Neural progenitor cell (in vitro differentiated cells): ENCODE results near the gene FGD6. TPM values are rescaled to one million over a fixed set of nuclear protein-coding genes. Genes with fewer than 3 reads are reported as not detected.
"Not testable (repeated sequence)": the region's sequence is repeated elsewhere in the genome, so short reads cannot be mapped to it uniquely, and the experiment has no call there.

Experiments used
- DNase-seq: peaks from one replicate; pipeline ENCODE4 v3.0.0-alpha.2; 2016; ENCODE audit warnings: low spot score
- H2AFZ ChIP-seq: fragments of 200-600 bp; sonication (generic); replicated peaks from 2 replicates; pipeline ENCODE4 v1.6.1; 2016; ENCODE audit warnings: antibody characterized with exemption
- H3F3A ChIP-seq: fragments of 200-600 bp; sonication (generic); 2 replicates; pipeline ENCODE4 v1.6.1; 2016; ENCODE audit warnings: antibody characterized with exemption, low read depth
- H3K27ac ChIP-seq: fragments of 200-600 bp; sonication (generic); 2 replicates; pipeline ENCODE4 v1.5.1; 2016; ENCODE audit warnings: mild to moderate bottlenecking
- H3K27me3 ChIP-seq: fragments of 200-600 bp; sonication (generic); 2 replicates; pipeline ENCODE4 v1.6.1; 2016; ENCODE audit warnings: mild to moderate bottlenecking, moderate library complexity
- H3K36me3 ChIP-seq: fragments of 200-600 bp; sonication (generic); 2 replicates; pipeline ENCODE4 v1.5.1; 2016
- H3K4me1 ChIP-seq: fragments of 200-600 bp; sonication (generic); 2 replicates; pipeline ENCODE4 v1.6.1; 2016; ENCODE audit warnings: mixed run types
- H3K4me2 ChIP-seq: fragments of 200-600 bp; sonication (generic); 2 replicates; pipeline ENCODE4 v1.6.1; 2016
- H3K4me3 ChIP-seq: fragments of 200-600 bp; sonication (generic); 2 replicates; pipeline ENCODE4 v1.5.1; 2016
- H3K79me2 ChIP-seq: fragments of 200-600 bp; sonication (generic); 2 replicates; pipeline ENCODE4 v1.6.1; 2016; ENCODE audit warnings: low read depth
- H3K9ac ChIP-seq: fragments of 200-600 bp; sonication (generic); 2 replicates; pipeline ENCODE4 v1.6.1; 2016
- H3K9me3 ChIP-seq: fragments of 200-600 bp; sonication (generic); 2 replicates; pipeline ENCODE4 v1.5.1; 2016; ENCODE audit warnings: low read depth
- H4K20me1 ChIP-seq: fragments of 200-600 bp; sonication (generic); 2 replicates; pipeline ENCODE4 v1.6.1; 2016; ENCODE audit warnings: low read depth
- H3K27ac Mint-ChIP-seq: 3 replicates; pipeline ENCODE4 v1.8.0; 2021; ENCODE audit warnings: mixed read lengths
- H3K27me3 Mint-ChIP-seq: 2 replicates; pipeline ENCODE4 v1.8.0; 2022; ENCODE audit warnings: low read depth, mild to moderate bottlenecking, inconsistent platforms, moderate library complexity, mixed read lengths; ENCODE audit not compliant: insufficient read depth
- H3K36me3 Mint-ChIP-seq: 3 replicates; pipeline ENCODE4 v1.8.0; 2021; ENCODE audit warnings: mixed read lengths
- H3K4me1 Mint-ChIP-seq: 3 replicates; pipeline ENCODE4 v1.8.0; 2021; ENCODE audit warnings: mixed read lengths
- H3K4me3 Mint-ChIP-seq: 3 replicates; pipeline ENCODE4 v1.8.0; 2021; ENCODE audit warnings: mild to moderate bottlenecking, moderate library complexity, mixed read lengths
- H3K9me3 Mint-ChIP-seq: 3 replicates; pipeline ENCODE4 v1.8.0; 2020; ENCODE audit warnings: mixed read lengths
- EZH2 ChIP-seq: fragments of 200-600 bp; sonication (generic); IDR thresholded peaks from 2 replicates; pipeline ENCODE4 v1.6.1; 2017; ENCODE audit warnings: antibody characterized with exemption, mild to moderate bottlenecking, moderate library complexity
- EZH2phosphoT487 ChIP-seq: fragments of 200-600 bp; sonication (generic); IDR thresholded peaks from 2 replicates; pipeline ENCODE4 v1.6.1; 2017; ENCODE audit warnings: antibody characterized with exemption
- total RNA-seq: library from RNA; depleted of rRNA; stranded (reverse); fragments of >200 nt; gene quantifications from 2 replicates; pipeline ENCODE4 v1.2.3, GENCODE V29; 2015; ENCODE audit warnings: low replicate concordance
- TF ChIP-seq, protein P1 (sequence below): fragments of 200-600 bp; sonication (generic); IDR thresholded peaks from 2 replicates; pipeline ENCODE4 v1.5.1; 2017; ENCODE audit warnings: antibody characterized with exemption, mild to moderate bottlenecking

FGD6 gene
- total RNA-seq, 1 donor from 2014 or later = 32.0 TPM

DNA sequence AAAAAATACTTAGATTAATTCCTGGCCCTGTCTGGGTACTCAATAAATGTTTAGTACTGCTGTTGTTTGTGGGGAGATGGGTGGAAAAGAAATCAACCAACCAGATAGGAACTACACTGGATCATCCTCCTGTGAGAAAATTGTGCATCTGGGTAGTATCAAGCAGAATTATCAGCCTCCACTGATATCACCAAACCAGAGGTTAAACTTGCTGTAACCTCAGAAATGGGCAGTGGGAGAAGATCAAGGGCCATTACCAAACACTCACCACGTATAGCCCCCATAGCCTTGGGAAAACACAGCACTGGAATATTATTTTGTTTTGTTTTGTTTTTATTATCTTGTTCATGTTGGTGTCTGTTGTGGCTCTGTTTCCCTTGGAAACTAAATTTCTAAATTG lies 20.0 kb upstream of the FGD6 start:
- Histone ChIP-seq H3K27ac (no peak overlapping the region), H3K9ac (no peak overlapping the region), H4K20me1 (peaks cover 10% of the 10 kb centered on the region), H3K36me3 (peaks cover 16% of the 10 kb centered on the region), H3K79me2 (peaks cover 87% of the 10 kb centered on the region), H3K4me1 (no peaks in the 10 kb centered on the region), H3K9me3 (peaks cover 3% of the 10 kb centered on the region), H3K4me3 (no peak overlapping the region), H3K27me3 (no peaks in the 10 kb centered on the region), H2AFZ (no peak overlapping the region), H3F3A (no peaks in the 10 kb centered on the region), H3K4me2 (no peak overlapping the region)
- no peaks in the 10 kb centered on the region for H3K4me1 Mint-ChIP-seq
- H3K9me3 Mint-ChIP-seq = peaks cover 27% of the 10 kb centered on the region
- H3K36me3 Mint-ChIP-seq = peaks cover 41% of the 10 kb centered on the region
- TF ChIP-seq EZH2phosphoT487 (no peak), EZH2 (no peak)
- TF ChIP-seq, protein P1, sequence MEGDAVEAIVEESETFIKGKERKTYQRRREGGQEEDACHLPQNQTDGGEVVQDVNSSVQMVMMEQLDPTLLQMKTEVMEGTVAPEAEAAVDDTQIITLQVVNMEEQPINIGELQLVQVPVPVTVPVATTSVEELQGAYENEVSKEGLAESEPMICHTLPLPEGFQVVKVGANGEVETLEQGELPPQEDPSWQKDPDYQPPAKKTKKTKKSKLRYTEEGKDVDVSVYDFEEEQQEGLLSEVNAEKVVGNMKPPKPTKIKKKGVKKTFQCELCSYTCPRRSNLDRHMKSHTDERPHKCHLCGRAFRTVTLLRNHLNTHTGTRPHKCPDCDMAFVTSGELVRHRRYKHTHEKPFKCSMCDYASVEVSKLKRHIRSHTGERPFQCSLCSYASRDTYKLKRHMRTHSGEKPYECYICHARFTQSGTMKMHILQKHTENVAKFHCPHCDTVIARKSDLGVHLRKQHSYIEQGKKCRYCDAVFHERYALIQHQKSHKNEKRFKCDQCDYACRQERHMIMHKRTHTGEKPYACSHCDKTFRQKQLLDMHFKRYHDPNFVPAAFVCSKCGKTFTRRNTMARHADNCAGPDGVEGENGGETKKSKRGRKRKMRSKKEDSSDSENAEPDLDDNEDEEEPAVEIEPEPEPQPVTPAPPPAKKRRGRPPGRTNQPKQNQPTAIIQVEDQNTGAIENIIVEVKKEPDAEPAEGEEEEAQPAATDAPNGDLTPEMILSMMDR = no peak
- no peak for DNase-seq
- no peak overlapping the region for H3K27ac Mint-ChIP-seq
- H3K27me3 Mint-ChIP-seq = no peaks in the 10 kb centered on the region
- H3K4me3 Mint-ChIP-seq = no peak overlapping the region

DNA sequence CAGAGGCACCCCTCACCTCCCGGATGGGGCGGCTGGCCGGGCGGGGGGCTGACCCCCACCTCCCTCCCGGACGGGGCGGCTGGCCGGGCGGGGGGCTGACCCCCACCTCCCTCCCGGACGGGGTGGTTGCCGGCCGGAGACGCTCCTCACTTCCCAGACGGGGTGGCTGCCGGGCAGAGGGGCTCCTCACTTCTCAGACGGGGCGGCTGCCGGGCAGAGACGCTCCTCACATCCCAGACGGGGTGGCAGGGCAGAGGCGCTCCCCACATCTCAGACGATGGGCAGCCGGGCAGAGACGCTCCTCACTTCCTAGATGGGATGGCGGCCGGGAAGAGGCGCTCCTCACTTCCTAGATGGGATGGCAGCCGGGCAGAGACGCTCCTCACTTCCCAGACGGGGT lies 18.4 kb upstream of the FGD6 start:
- peaks cover 14% of the 10 kb centered on the region for H4K20me1 ChIP-seq
- DNase-seq, H3K27ac Mint-ChIP-seq, H3K4me2 ChIP-seq, H3K27ac ChIP-seq, H3K27me3 Mint-ChIP-seq, H3K27me3 ChIP-seq, H3K9me3 ChIP-seq, H2AFZ ChIP-seq, H3K9ac ChIP-seq, H3K4me3 Mint-ChIP-seq, H3F3A ChIP-seq, H3K4me1 ChIP-seq, H3K4me1 Mint-ChIP-seq, H3K4me3 ChIP-seq: not testable (repeated sequence)
- Mint-ChIP-seq H3K9me3 (peaks cover 27% of the 10 kb centered on the region), H3K36me3 (peaks cover 34% of the 10 kb centered on the region)
- peaks cover 87% of the 10 kb centered on the region for H3K79me2 ChIP-seq
- peaks cover 11% of the 10 kb centered on the region for H3K36me3 ChIP-seq

DNA sequence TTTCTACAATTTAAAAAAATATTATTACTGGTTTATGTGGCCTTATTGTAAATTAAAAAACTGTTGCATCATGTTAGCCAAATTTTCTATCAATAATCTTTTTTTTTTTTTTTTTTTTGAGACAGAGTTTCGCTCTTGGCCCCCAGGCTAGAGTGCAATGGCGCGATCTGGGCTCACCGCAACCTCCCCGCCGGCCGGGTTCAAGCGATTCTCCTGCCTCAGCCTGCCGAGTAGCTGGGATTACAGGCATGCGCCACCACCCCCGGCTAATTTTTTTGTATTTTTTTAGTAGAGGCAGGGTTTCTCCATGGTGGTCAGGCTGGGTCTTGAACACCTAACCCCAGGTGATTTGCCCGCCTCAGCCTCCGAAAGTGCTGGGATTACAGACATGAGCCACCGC lies 16.9 kb upstream of the FGD6 start:
- not testable (repeated sequence) for H3K9me3 ChIP-seq, DNase-seq, H3K4me1 Mint-ChIP-seq, H3K9ac ChIP-seq, H3K27me3 ChIP-seq, H3K27ac ChIP-seq, H3K4me3 ChIP-seq, H2AFZ ChIP-seq, H3K27me3 Mint-ChIP-seq, H3K4me2 ChIP-seq, H3K4me1 ChIP-seq, H3K27ac Mint-ChIP-seq, H3K4me3 Mint-ChIP-seq, H3F3A ChIP-seq
- peaks cover 26% of the 10 kb centered on the region for H3K9me3 Mint-ChIP-seq
- Histone ChIP-seq H4K20me1 (peaks cover 22% of the 10 kb centered on the region), H3K36me3 (peaks cover 11% of the 10 kb centered on the region), H3K79me2 (peaks cover 87% of the 10 kb centered on the region)
- H3K36me3 Mint-ChIP-seq = peaks cover 31% of the 10 kb centered on the region

DNA sequence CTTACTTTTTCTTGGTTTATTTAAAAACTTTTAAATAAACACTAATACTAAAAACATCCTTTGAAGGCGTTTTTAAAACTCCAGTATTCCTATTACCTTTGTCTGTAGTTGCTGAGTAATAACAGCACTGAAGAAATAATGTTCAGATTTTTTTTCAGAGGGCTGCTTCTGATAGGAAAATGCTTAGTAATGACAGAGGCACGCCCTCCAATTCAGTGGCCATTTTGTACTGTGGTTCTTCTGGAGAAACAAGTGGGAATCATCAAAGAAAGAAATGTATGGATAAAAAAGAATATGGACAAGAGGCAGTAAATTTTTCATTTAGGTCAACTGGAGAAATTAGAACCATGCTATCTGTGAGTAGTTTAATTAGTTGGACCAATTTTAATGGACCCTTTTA lies 13.9 kb upstream of the FGD6 start:
- no peak overlapping the region for H3K27ac Mint-ChIP-seq

More for the DNA sequence above, 13.9 kb upstream of the FGD6 start:
- H3K27me3 Mint-ChIP-seq = no peaks in the 10 kb centered on the region
- Histone ChIP-seq H2AFZ (no peak overlapping the region), H3K4me2 (no peak overlapping the region), H3K79me2 (peaks cover 87% of the 10 kb centered on the region), H3K9ac (no peak overlapping the region), H3K4me3 (no peak overlapping the region), H3K36me3 (peaks cover 11% of the 10 kb centered on the region), H3F3A (peaks cover 13% of the 10 kb centered on the region), H4K20me1 (peaks cover 50% of the 10 kb centered on the region), H3K27ac (no peak overlapping the region), H3K27me3 (no peaks in the 10 kb centered on the region), H3K9me3 (peaks cover 3% of the 10 kb centered on the region), H3K4me1 (peaks cover 9% of the 10 kb centered on the region)
- H3K36me3 Mint-ChIP-seq = peaks cover 18% of the 10 kb centered on the region
- H3K4me1 Mint-ChIP-seq = peaks cover 6% of the 10 kb centered on the region
- no peak for DNase-seq
- no peak overlapping the region for H3K4me3 Mint-ChIP-seq
- TF ChIP-seq EZH2 (no peak), EZH2phosphoT487 (no peak)
- TF ChIP-seq, protein P1 = no peak
- peaks cover 8% of the 10 kb centered on the region for H3K9me3 Mint-ChIP-seq
